GM04503 (cell line): Measurements from ENCODE around the gene SRL.
"Not testable (repeated sequence)": the region's sequence is repeated elsewhere in the genome, so short reads cannot be mapped to it uniquely, and the experiment has no call there.

ENCODE experiments used
- DNase-seq: peaks from one replicate; pipeline ENCODE4 v3.0.0-alpha.2; 2012; ENCODE audit warnings: low read depth

SRL gene

GRCh38 chr16:4260360-4260759 lies 18.5 kb upstream of the SRL start:
- no peak for DNase-seq

- DNase-seq = no peak
Observed at GRCh38 chr16:4257646-4258556, 16.0 kb upstream of the SRL start.

GRCh38 chr16:4253394-4254150 lies 11.7 kb upstream of the SRL start:
- peak; percentile 88 for DNase-seq

- not testable (repeated sequence) for DNase-seq
Observed at GRCh38 chr16:4253012-4253393, 11.1 kb upstream of the SRL start.

GRCh38 chr16:4249530-4250308 lies 7.8 kb upstream of the SRL start:
- DNase-seq = no peak

GRCh38 chr16:4247460-4247784 lies 5.5 kb upstream of the SRL start:
- no peak for DNase-seq

GRCh38 chr16:4246777-4247459 lies 5.0 kb upstream of the SRL start:
- DNase-seq = no peak

GRCh38 chr16:4245077-4245791 lies 3.4 kb upstream of the SRL start:
- no peak for DNase-seq

- no peak for DNase-seq
Observed at GRCh38 chr16:4244254-4245076, 2.6 kb upstream of the SRL start.

- no peak for DNase-seq
Observed at GRCh38 chr16:4241258-4241927, 487 bp downstream of the SRL start.

- no peak for DNase-seq
Observed at GRCh38 chr16:4240624-4241023, 1.3 kb downstream of the SRL start.

GRCh38 chr16:4239682-4240175 lies 2.2 kb downstream of the SRL start:
- DNase-seq = no peak

GRCh38 chr16:4239020-4239419 lies 2.9 kb downstream of the SRL start:
- no peak for DNase-seq

- DNase-seq = no peak
Observed at GRCh38 chr16:4233431-4233830, 8.4 kb downstream of the SRL start.

GRCh38 chr16:4232541-4233386 lies 9.1 kb downstream of the SRL start:
- DNase-seq = no peak

- no peak for DNase-seq
Observed at GRCh38 chr16:4231886-4232285, 10.0 kb downstream of the SRL start.

GRCh38 chr16:4231367-4231766 lies 10.5 kb downstream of the SRL start:
- DNase-seq = no peak

- no peak for DNase-seq
Observed at GRCh38 chr16:4227040-4227332, 14.9 kb downstream of the SRL start.
